ENCODE measurements around the gene CAD.

DNA sequence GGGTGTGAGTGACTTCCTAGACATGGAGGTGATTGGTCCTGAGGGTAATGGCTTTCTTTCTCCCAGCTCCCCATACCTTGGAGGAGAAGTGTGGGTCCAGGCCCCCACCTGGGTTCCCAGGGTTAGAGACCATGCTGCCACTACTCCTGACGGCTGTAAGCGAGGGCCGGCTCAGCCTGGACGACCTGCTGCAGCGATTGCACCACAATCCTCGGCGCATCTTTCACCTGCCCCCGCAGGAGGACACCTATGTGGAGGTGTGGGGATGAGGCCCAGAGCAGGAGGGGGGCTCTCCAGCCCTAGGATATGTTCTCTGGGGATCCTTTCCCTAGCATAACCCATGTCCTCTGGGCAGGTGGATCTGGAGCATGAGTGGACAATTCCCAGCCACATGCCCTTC lies 21.8 kb downstream of the CAD start:
- TF ChIP-seq, protein P1, sequence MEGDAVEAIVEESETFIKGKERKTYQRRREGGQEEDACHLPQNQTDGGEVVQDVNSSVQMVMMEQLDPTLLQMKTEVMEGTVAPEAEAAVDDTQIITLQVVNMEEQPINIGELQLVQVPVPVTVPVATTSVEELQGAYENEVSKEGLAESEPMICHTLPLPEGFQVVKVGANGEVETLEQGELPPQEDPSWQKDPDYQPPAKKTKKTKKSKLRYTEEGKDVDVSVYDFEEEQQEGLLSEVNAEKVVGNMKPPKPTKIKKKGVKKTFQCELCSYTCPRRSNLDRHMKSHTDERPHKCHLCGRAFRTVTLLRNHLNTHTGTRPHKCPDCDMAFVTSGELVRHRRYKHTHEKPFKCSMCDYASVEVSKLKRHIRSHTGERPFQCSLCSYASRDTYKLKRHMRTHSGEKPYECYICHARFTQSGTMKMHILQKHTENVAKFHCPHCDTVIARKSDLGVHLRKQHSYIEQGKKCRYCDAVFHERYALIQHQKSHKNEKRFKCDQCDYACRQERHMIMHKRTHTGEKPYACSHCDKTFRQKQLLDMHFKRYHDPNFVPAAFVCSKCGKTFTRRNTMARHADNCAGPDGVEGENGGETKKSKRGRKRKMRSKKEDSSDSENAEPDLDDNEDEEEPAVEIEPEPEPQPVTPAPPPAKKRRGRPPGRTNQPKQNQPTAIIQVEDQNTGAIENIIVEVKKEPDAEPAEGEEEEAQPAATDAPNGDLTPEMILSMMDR (IDR thresholded peaks at IDR 0.05): no peak
- no peak for TF ChIP-seq POLR2AphosphoS5 (IDR thresholded peaks at IDR 0.05)
